IMR-90 (cell line): ENCODE measurements around the gene CFAP92. TPM values are rescaled to one million over a fixed set of nuclear protein-coding genes. Genes with fewer than 3 reads are reported as not detected.

Experiments
- ATAC-seq: fragments of 200-7000 bp; cut with Tn5 transposase; 2 replicates; pipeline ENCODE4 v1.9.1; 2020; ENCODE audit warnings: low read depth, mild to moderate bottlenecking, moderate library complexity
- BruUV-seq: library from RNA; stranded (reverse); fragments of 400-500 nt; replicated peaks from 2 replicates; lab custom pipeline; 2021; lab: Mats Ljungman, UMichigan
- CTCF ChIA-PET: fragments of 300-600 bp; formaldehyde crosslinking; extraction: SDS; loops from one replicate; lab custom pipeline; 2021; ENCODE audit warnings: antibody characterized with exemption; lab: Yijun Ruan, JAX
- POLR2A ChIA-PET: fragments of 300-600 bp; sonication (Branson Sonifier 250); formaldehyde crosslinking; loops from one replicate; lab custom pipeline; 2022; ENCODE audit warnings: antibody characterized with exemption; ENCODE audit not compliant: unreplicated experiment; lab: Charles Lee
- DNase-seq: peaks from one replicate; pipeline ENCODE4 v3.0.0; 2013
- H2AFZ ChIP-seq: replicated peaks from 2 replicates; pipeline ENCODE3; 2013; ENCODE audit warnings: low read length, mild to moderate bottlenecking; ENCODE audit not compliant: poor library complexity
- H2AK5ac ChIP-seq: 2 replicates; pipeline ENCODE4 v1.6.1; 2013; ENCODE audit warnings: low read depth, low read length, inconsistent platforms
- H2AK9ac ChIP-seq: replicated peaks from 2 replicates; pipeline ENCODE3; 2013; ENCODE audit warnings: mild to moderate bottlenecking, low read depth, low read length, moderate library complexity; ENCODE audit not compliant: poor library complexity
- H2BK120ac ChIP-seq: 2 replicates; pipeline ENCODE4 v1.6.1; 2013; ENCODE audit warnings: low read depth, low read length, inconsistent platforms
- H2BK15ac ChIP-seq: 3 replicates; pipeline ENCODE4 v1.6.1; 2013; ENCODE audit warnings: low read depth, low read length, inconsistent platforms
- H2BK20ac ChIP-seq: 2 replicates; pipeline ENCODE4 v1.6.1; 2013; ENCODE audit warnings: low read depth, mild to moderate bottlenecking, inconsistent platforms, low read length, moderate library complexity
- H2BK5ac ChIP-seq: 2 replicates; pipeline ENCODE4 v1.6.1; 2013; ENCODE audit warnings: mild to moderate bottlenecking, low read depth, low read length, inconsistent platforms; ENCODE audit not compliant: poor library complexity, severe bottlenecking
- H3K14ac ChIP-seq: replicated peaks from 2 replicates; pipeline ENCODE4 v1.6.1; 2013; ENCODE audit warnings: low read depth, low read length, inconsistent platforms
- H3K18ac ChIP-seq: 2 replicates; pipeline ENCODE4 v1.6.1; 2013; ENCODE audit warnings: low read depth, low read length, control low read depth
- H3K23ac ChIP-seq: 2 replicates; pipeline ENCODE4 v1.6.1; 2013; ENCODE audit warnings: low read depth, low read length, inconsistent platforms
- H3K27ac ChIP-seq: 2 replicates; pipeline ENCODE4 v1.5.1; 2013; ENCODE audit warnings: mild to moderate bottlenecking, control low read depth, low read length; ENCODE audit not compliant: insufficient read depth
- H3K27me3 ChIP-seq: 2 replicates; pipeline ENCODE4 v1.6.1; 2013; ENCODE audit warnings: low read length; ENCODE audit not compliant: control insufficient read depth, insufficient read depth
- H3K36me3 ChIP-seq: 2 replicates; pipeline ENCODE4 v1.6.1; 2013; ENCODE audit warnings: low read length, mixed read lengths; ENCODE audit not compliant: control insufficient read depth, insufficient read depth
- H3K4ac ChIP-seq: 2 replicates; pipeline ENCODE4 v1.6.1; 2013; ENCODE audit warnings: low read depth, low read length, inconsistent platforms
- H3K4me1 ChIP-seq: 2 replicates; pipeline ENCODE4 v1.6.1; 2013; ENCODE audit warnings: low read length, mixed read lengths; ENCODE audit not compliant: control insufficient read depth, insufficient read depth
- H3K4me2 ChIP-seq: 2 replicates; pipeline ENCODE4 v1.6.1; 2013; ENCODE audit warnings: low read depth, mild to moderate bottlenecking, control low read depth, low read length, moderate library complexity
- H3K4me3 ChIP-seq: 2 replicates; pipeline ENCODE4 v1.5.1; 2013; ENCODE audit warnings: low read depth, mild to moderate bottlenecking, control low read depth, low read length, moderate library complexity; ENCODE audit not compliant: insufficient read depth
- H3K56ac ChIP-seq: 2 replicates; pipeline ENCODE4 v1.6.1; 2013; ENCODE audit warnings: low read length, inconsistent platforms; ENCODE audit not compliant: insufficient read depth; ENCODE audit errors: extremely low read depth
- H3K79me1 ChIP-seq, 2 experiments: 2 replicates each; pipeline ENCODE4 v1.6.1; 2013; ENCODE audit warnings: low read length in 2 of 2, inconsistent platforms in 1 of 2, low read depth in 1 of 2
- H3K9ac ChIP-seq: 2 replicates; pipeline ENCODE4 v1.6.1; 2013; ENCODE audit warnings: low read depth, low read length, control low read depth
- H3K9me1 ChIP-seq: 2 replicates; pipeline ENCODE4 v1.6.1; 2013; ENCODE audit warnings: low read length, inconsistent platforms; ENCODE audit not compliant: insufficient read depth
- H3K9me3 ChIP-seq: 2 replicates; pipeline ENCODE4 v1.6.1; 2013; ENCODE audit warnings: low read length; ENCODE audit not compliant: control insufficient read depth, insufficient read depth
- H4K20me1 ChIP-seq: 2 replicates; pipeline ENCODE4 v1.6.1; 2013; ENCODE audit warnings: low read length, inconsistent platforms; ENCODE audit not compliant: insufficient read depth
- H4K5ac ChIP-seq: 2 replicates; pipeline ENCODE4 v1.6.1; 2013; ENCODE audit warnings: mild to moderate bottlenecking, low read depth, low read length, control low read depth
- H4K8ac ChIP-seq, 2 experiments: 2 replicates each; pipeline ENCODE4 v1.6.1; 2013; ENCODE audit warnings: low read depth in 2 of 2, low read length in 2 of 2, control low read depth in 1 of 2, inconsistent platforms in 1 of 2
- H4K91ac ChIP-seq: 2 replicates; pipeline ENCODE4 v1.6.1; 2013; ENCODE audit warnings: low read depth, low read length, inconsistent platforms; ENCODE audit not compliant: insufficient read depth
- BHLHE40 ChIP-seq: fragments of 150-350 bp; IDR thresholded peaks from 2 replicates; pipeline ENCODE4 v1.6.1; 2016; ENCODE audit warnings: mild to moderate bottlenecking, low read depth, low read length
- CTCF ChIP-seq: conservative IDR thresholded peaks from 2 replicates; pipeline ENCODE4 v1.5.1; 2012; ENCODE audit warnings: mild to moderate bottlenecking, low read depth, low read length, improper control_type of control experiment
- ELK1 ChIP-seq: fragments of 150-350 bp; IDR thresholded peaks from 2 replicates; pipeline ENCODE4 v1.6.1; 2016; ENCODE audit warnings: low read depth, mild to moderate bottlenecking, low read length, moderate library complexity, borderline replicate concordance
- FOS ChIP-seq: fragments of 150-350 bp; IDR thresholded peaks from 2 replicates; pipeline ENCODE4 v1.6.1; 2016; ENCODE audit warnings: low read depth, low read length
- MAFK ChIP-seq: IDR thresholded peaks from 2 replicates; pipeline ENCODE4 v1.6.1; 2012; ENCODE audit warnings: low read depth, low read length, improper control_type of control experiment
- MAZ ChIP-seq: IDR thresholded peaks from 2 replicates; pipeline ENCODE4 v1.6.1; 2012; ENCODE audit warnings: low read depth, mild to moderate bottlenecking, low read length, improper control_type of control experiment, moderate library complexity, borderline replicate concordance
- NFE2L2 ChIP-seq: fragments of 150-350 bp; IDR thresholded peaks from 2 replicates; pipeline ENCODE4 v1.6.1; 2016; ENCODE audit warnings: low read depth, mild to moderate bottlenecking, low read length
- POLR2A ChIP-seq: IDR thresholded peaks from 2 replicates; pipeline ENCODE4 v1.6.1; 2012; ENCODE audit warnings: mild to moderate bottlenecking, low read depth, low read length
- RAD21 ChIP-seq: IDR thresholded peaks from 2 replicates; pipeline ENCODE4 v1.6.1; 2012; ENCODE audit warnings: low read length, improper control_type of control experiment
- RCOR1 ChIP-seq: IDR thresholded peaks from 2 replicates; pipeline ENCODE4 v1.6.1; 2012; ENCODE audit warnings: mild to moderate bottlenecking, low read length, improper control_type of control experiment; ENCODE audit not compliant: insufficient replicate concordance
- RFX5 ChIP-seq: IDR thresholded peaks from 2 replicates; pipeline ENCODE4 v1.8.0; 2012; ENCODE audit warnings: low read depth, mild to moderate bottlenecking, low read length, moderate library complexity
- WGBS, 2 experiments: methylation state at CpG; one replicate each; pipeline versions ENCODE4 v1.1.5 to v1.1.7; 2013; ENCODE audit warnings: missing lambda C conversion rate in 2 of 2; ENCODE audit not compliant: insufficient read length in 1 of 2; ENCODE audit errors: extremely low coverage in 2 of 2; 5-methylcytosine and 5-hydroxymethylcytosine counted together
- dilution Hi-C: fragments of 300-500 bp; cut with HindIII; formaldehyde crosslinking; loops from one replicate; pipeline ENCODE4 v1.14.3; 2018; ENCODE audit warnings: low sequenced_read_pairs; ENCODE audit not compliant: unreplicated experiment
- in situ Hi-C: fragments of 300-500 bp; cut with MboI; formaldehyde crosslinking; loops from 3 replicates; pipeline ENCODE4 v1.14.3; 2019; ENCODE audit warnings: low sequenced_read_pairs, inconsistent platforms, mixed read lengths
- intact Hi-C: fragments of 100-400 bp; cut with micrococcal nuclease; formaldehyde crosslinking; loops from 2 replicates; pipeline ENCODE4 v1.10.0; 2022
- polyA plus RNA-seq, 3 experiments: library from polyadenylated mRNA; depleted of rRNA; stranded (reverse); fragments of >200 nt; gene quantifications; 2 replicates each; pipeline ENCODE4 v1.2.3, GENCODE V29; 2012; ENCODE audit warnings: low replicate concordance in 1 of 3
- total RNA-seq: library from RNA; depleted of rRNA; stranded (reverse); fragments of >200 nt; gene quantifications from 2 replicates; pipeline ENCODE4 v1.2.3, GENCODE V29; 2012
- TF ChIP-seq, protein P1 (sequence below): fragments of 150-350 bp; IDR thresholded peaks from 2 replicates; pipeline ENCODE4 v1.6.1; 2017; ENCODE audit warnings: mild to moderate bottlenecking, antibody characterized with exemption, low read length, low read depth

Gene CFAP92
- total and polyA plus RNA-seq, 2 of the 4 experiments (the other 2 are of a cell fraction), result not detected

DNA sequence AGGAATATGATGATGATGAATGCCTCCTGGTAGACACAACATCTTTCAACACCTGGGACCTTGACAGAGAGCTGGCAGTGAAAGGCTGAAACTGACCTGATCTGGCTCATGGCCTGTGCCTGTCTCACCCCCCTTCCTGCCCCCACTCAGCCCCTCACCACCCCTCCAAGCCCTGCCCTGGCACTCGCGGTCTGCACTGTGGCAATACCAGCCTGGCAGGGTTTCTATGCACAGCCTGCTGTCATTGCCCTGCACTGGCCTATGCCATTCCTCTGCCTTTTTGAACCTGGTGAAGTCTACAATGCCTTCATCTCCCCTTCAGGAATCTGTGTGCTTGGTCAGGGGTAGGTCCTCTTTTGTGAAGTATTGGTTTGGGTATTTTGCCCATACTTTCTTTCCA is 58.0 kb downstream of the CFAP92 start:
- no peak overlapping the region for H2AK9ac ChIP-seq
- no peak overlapping the region for H3K56ac ChIP-seq
- no peaks in the 10 kb centered on the region for H3K79me1 ChIP-seq
- no peak overlapping the region for H3K4ac ChIP-seq
- no peak overlapping the region for H2AK5ac ChIP-seq
- H3K27ac ChIP-seq, result no peak overlapping the region
- WGBS, 2 experiments, result no CpG with 5 or more reads among the region's 2 CpGs
- no peak overlapping the region for H3K23ac ChIP-seq
- no peak overlapping the region for H2BK120ac ChIP-seq
- no peaks in the 10 kb centered on the region; the same call in 1 of the 2 replicates for H4K20me1 ChIP-seq
- POLR2A ChIA-PET, result no interaction called here
- no peak for ATAC-seq
- no peak overlapping the region for H3K4me2 ChIP-seq
- TF ChIP-seq RCOR1, result no peak
- TF ChIP-seq CTCF, result no peak
- no peak for TF ChIP-seq FOS
- TF ChIP-seq RFX5, result no peak
- no peak for TF ChIP-seq MAFK
- no peak for TF ChIP-seq BHLHE40
- TF ChIP-seq, protein P1, sequence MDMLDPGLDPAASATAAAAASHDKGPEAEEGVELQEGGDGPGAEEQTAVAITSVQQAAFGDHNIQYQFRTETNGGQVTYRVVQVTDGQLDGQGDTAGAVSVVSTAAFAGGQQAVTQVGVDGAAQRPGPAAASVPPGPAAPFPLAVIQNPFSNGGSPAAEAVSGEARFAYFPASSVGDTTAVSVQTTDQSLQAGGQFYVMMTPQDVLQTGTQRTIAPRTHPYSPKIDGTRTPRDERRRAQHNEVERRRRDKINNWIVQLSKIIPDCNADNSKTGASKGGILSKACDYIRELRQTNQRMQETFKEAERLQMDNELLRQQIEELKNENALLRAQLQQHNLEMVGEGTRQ, result no peak
- TF ChIP-seq MAZ, result no peak
- TF ChIP-seq ELK1, result no peak
- TF ChIP-seq NFE2L2, result no peak
- TF ChIP-seq POLR2A, result no peak
- no peak for TF ChIP-seq RAD21
- no peaks in the 10 kb centered on the region for H3K9me1 ChIP-seq
- H2BK15ac ChIP-seq, result no peak overlapping the region
- H3K36me3 ChIP-seq, result no peaks in the 10 kb centered on the region
- no peak overlapping the region for H4K91ac ChIP-seq
- H3K4me3 ChIP-seq, result no peak overlapping the region
- no peak for DNase-seq
- no peak overlapping the region for H2BK20ac ChIP-seq
- H3K18ac ChIP-seq, result no peak overlapping the region
- CTCF ChIA-PET, result no interaction called here
- no peak overlapping the region for H2AFZ ChIP-seq
- H3K9ac ChIP-seq, result no peak overlapping the region
- H3K27me3 ChIP-seq, result peaks cover 28% of the 10 kb centered on the region
- intact Hi-C loops, result no loop called here
- H4K8ac ChIP-seq, result no peak overlapping the region
- no peaks in the 10 kb centered on the region for H3K4me1 ChIP-seq
- in situ Hi-C loops, result no loop called here
- no peak overlapping the region for H2BK5ac ChIP-seq
- dilution Hi-C loops, result no loop called here
- no peak overlapping the region for H4K5ac ChIP-seq
- no peak overlapping the region for H3K14ac ChIP-seq
- no TSS peak for BruUV-seq
- no peaks in the 10 kb centered on the region for H3K9me3 ChIP-seq
